ENCODE measurements around the gene IRX1.

IRX1 gene

DNA sequence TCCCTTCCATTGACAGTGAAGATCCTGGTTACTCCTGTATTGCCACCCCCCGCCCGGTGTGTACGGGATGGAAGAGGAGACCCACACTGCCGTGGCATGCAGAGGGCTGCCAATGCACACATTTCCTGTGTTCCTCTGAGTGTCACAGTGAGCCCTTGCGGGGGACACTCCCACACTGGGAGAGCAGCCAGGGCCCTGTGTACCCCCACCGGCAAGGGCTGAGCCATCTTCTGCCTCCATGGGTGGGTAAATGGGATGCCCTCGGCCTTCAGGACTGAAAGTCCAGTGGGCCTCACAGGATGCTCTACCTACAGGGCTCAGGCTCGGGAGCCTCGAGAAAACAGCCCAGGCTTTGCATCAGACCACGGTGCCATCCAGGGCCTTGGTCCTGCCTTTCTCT lies 18.1 kb downstream of the IRX1 start:
- Histone ChIP-seq H2AK5ac (ENCODE audit: low read length, severe bottlenecking) (no peak overlapping the region), H3K14ac (ENCODE audit: low read length in 2 of 2) (no peak overlapping the region), H2BK5ac (ENCODE audit: low read depth, low read length, poor library complexity, severe bottlenecking) (no peak overlapping the region), H3K4me1 (ENCODE audit: control insufficient read depth, insufficient read depth, low read depth, low read length) (peaks cover 1% of the 10 kb centered on the region), H2AFZ (ENCODE audit: low read depth, low read length) (no peak overlapping the region), H3K23ac (ENCODE audit: low read length in 2 of 2) (no peak overlapping the region), H4K91ac (ENCODE audit: low read length) (no peak overlapping the region), H3K9me3 (ENCODE audit: control insufficient read depth, low read length) (no peaks in the 10 kb centered on the region), H3K4me3 (ENCODE audit: insufficient read depth in 1 of 2, low read depth in 1 of 2, low read length in 2 of 2) (no peak overlapping the region), H3K36me3 (ENCODE audit: control insufficient read depth in 1 of 2, insufficient read depth in 2 of 2, low read depth in 1 of 2, low read length in 2 of 2) (peaks cover 0 to 21% of the 10 kb centered on the region in 2 experiments), H4K8ac (ENCODE audit: low read length) (no peak overlapping the region), H3K27ac (ENCODE audit: low read length, poor library complexity, severe bottlenecking) (no peak overlapping the region), H2BK15ac (ENCODE audit: low read depth, poor library complexity, severe bottlenecking) (no peak overlapping the region), H2BK120ac (ENCODE audit: low read depth, low read length) (no peak overlapping the region), H3K4me2 (ENCODE audit: low read length, poor library complexity, severe bottlenecking) (no peak overlapping the region), H3K27me3 (ENCODE audit: control insufficient read depth in 1 of 2, insufficient read depth in 1 of 2, low read length in 2 of 2) (no peaks in the 10 kb centered on the region), H3K18ac (ENCODE audit: low read depth in 1 of 2, low read length in 2 of 2) (no peak overlapping the region), H3K79me1 (replicated peaks; ENCODE audit: low read length, poor library complexity, severe bottlenecking) (no peaks in the 10 kb centered on the region), H2BK12ac (ENCODE audit: low read length in 2 of 2) (no peak overlapping the region), H3K4ac (ENCODE audit: low read depth in 1 of 2, low read length in 2 of 2) (no peak overlapping the region), H3K9ac (ENCODE audit: low read length) (no peak overlapping the region)
- WGBS = 87% methylated on average over 8 of the region's 10 CpGs
- DNase-seq = no peak

GRCh38 chr5:3615217-3615616 lies 19.6 kb downstream of the IRX1 start:
- no peak for DNase-seq
- no peaks in the 10 kb centered on the region for H3K9me3 ChIP-seq (ENCODE audit: control insufficient read depth, low read length)
- no peak overlapping the region for H3K4me3 ChIP-seq (ENCODE audit: insufficient read depth in 1 of 2, low read depth in 1 of 2, low read length in 2 of 2)
- H2AK5ac ChIP-seq (ENCODE audit: low read length, severe bottlenecking) = no peak overlapping the region
- H3K9ac ChIP-seq (ENCODE audit: low read length) = no peak overlapping the region
- H3K23ac ChIP-seq (ENCODE audit: low read length in 2 of 2) = no peak overlapping the region
- H4K91ac ChIP-seq (ENCODE audit: low read length) = no peak overlapping the region
- no peak overlapping the region for H2BK5ac ChIP-seq (ENCODE audit: low read depth, low read length, poor library complexity, severe bottlenecking)
- H3K36me3 ChIP-seq (ENCODE audit: control insufficient read depth in 1 of 2, insufficient read depth in 2 of 2, low read depth in 1 of 2, low read length in 2 of 2) = peaks cover 0 to 15% of the 10 kb centered on the region in 2 experiments
- no peak overlapping the region for H4K8ac ChIP-seq (ENCODE audit: low read length)
- H2AFZ ChIP-seq (ENCODE audit: low read depth, low read length) = no peak overlapping the region
- no peak overlapping the region for H2BK12ac ChIP-seq (ENCODE audit: low read length in 2 of 2)
- H3K14ac ChIP-seq (ENCODE audit: low read length in 2 of 2) = no peak overlapping the region
- H3K79me1 ChIP-seq (replicated peaks; ENCODE audit: low read length, poor library complexity, severe bottlenecking) = no peaks in the 10 kb centered on the region
- H3K27ac ChIP-seq (ENCODE audit: low read length, poor library complexity, severe bottlenecking) = no peak overlapping the region
- H3K18ac ChIP-seq (ENCODE audit: low read depth in 1 of 2, low read length in 2 of 2) = no peak overlapping the region
- 46% methylated on average over 2 of the region's 2 CpGs for WGBS
- no peak overlapping the region for H2BK120ac ChIP-seq (ENCODE audit: low read depth, low read length)
- no peak overlapping the region for H3K4me2 ChIP-seq (ENCODE audit: low read length, poor library complexity, severe bottlenecking)
- H3K4ac ChIP-seq (ENCODE audit: low read depth in 1 of 2, low read length in 2 of 2) = no peak overlapping the region
- no peaks in the 10 kb centered on the region for H3K27me3 ChIP-seq (ENCODE audit: control insufficient read depth in 1 of 2, insufficient read depth in 1 of 2, low read length in 2 of 2)
- no peak overlapping the region for H2BK15ac ChIP-seq (ENCODE audit: low read depth, poor library complexity, severe bottlenecking)
- H3K4me1 ChIP-seq (ENCODE audit: control insufficient read depth, insufficient read depth, low read depth, low read length) = peaks cover 1% of the 10 kb centered on the region

DNA sequence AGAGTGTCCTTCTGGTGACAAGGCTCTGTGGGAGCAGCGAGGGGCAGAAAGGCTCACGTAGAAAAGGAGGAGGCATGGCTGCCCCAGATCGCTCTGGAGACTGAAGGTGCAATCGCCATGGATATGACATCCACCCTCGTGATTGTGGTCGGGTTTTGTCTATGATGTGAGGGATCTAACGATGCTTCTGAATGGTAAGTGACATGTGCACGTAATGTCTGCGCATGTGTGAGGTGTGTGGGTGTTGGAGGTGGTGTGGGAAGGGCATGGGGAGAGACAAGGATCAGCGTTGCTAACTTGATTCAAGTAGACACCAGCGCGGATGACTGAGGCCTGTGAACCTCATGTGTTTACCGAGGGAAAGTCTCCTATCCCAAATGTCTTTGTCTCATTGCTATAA lies 20.2 kb downstream of the IRX1 start:
- no peak overlapping the region for H3K9ac ChIP-seq (ENCODE audit: low read length)
- peaks cover 0 to 15% of the 10 kb centered on the region in 2 experiments for H3K36me3 ChIP-seq (ENCODE audit: control insufficient read depth in 1 of 2, insufficient read depth in 2 of 2, low read depth in 1 of 2, low read length in 2 of 2)
- H3K4ac ChIP-seq (ENCODE audit: low read depth in 1 of 2, low read length in 2 of 2) = no peak overlapping the region
- no peak overlapping the region for H2BK120ac ChIP-seq (ENCODE audit: low read depth, low read length)
- no peaks in the 10 kb centered on the region for H3K9me3 ChIP-seq (ENCODE audit: control insufficient read depth, low read length)
- no peak overlapping the region for H3K23ac ChIP-seq (ENCODE audit: low read length in 2 of 2)
- H2AFZ ChIP-seq (ENCODE audit: low read depth, low read length) = no peak overlapping the region
- H3K27ac ChIP-seq (ENCODE audit: low read length, poor library complexity, severe bottlenecking) = no peak overlapping the region
- H2BK5ac ChIP-seq (ENCODE audit: low read depth, low read length, poor library complexity, severe bottlenecking) = no peak overlapping the region
- WGBS = 84% methylated on average over 13 of the region's 13 CpGs
- H3K27me3 ChIP-seq (ENCODE audit: control insufficient read depth in 1 of 2, insufficient read depth in 1 of 2, low read length in 2 of 2) = no peaks in the 10 kb centered on the region
- H2BK15ac ChIP-seq (ENCODE audit: low read depth, poor library complexity, severe bottlenecking) = no peak overlapping the region
- no peak overlapping the region for H2AK5ac ChIP-seq (ENCODE audit: low read length, severe bottlenecking)
- H3K4me1 ChIP-seq (ENCODE audit: control insufficient read depth, insufficient read depth, low read depth, low read length) = peaks cover 1% of the 10 kb centered on the region
- no peak overlapping the region for H2BK12ac ChIP-seq (ENCODE audit: low read length in 2 of 2)
- H4K8ac ChIP-seq (ENCODE audit: low read length) = no peak overlapping the region
- H3K18ac ChIP-seq (ENCODE audit: low read depth in 1 of 2, low read length in 2 of 2) = no peak overlapping the region
- no peak overlapping the region for H3K4me3 ChIP-seq (ENCODE audit: insufficient read depth in 1 of 2, low read depth in 1 of 2, low read length in 2 of 2)
- DNase-seq = no peak
- no peaks in the 10 kb centered on the region for H3K79me1 ChIP-seq (replicated peaks; ENCODE audit: low read length, poor library complexity, severe bottlenecking)
- no peak overlapping the region for H3K4me2 ChIP-seq (ENCODE audit: low read length, poor library complexity, severe bottlenecking)
- no peak overlapping the region for H3K14ac ChIP-seq (ENCODE audit: low read length in 2 of 2)
- no peak overlapping the region for H4K91ac ChIP-seq (ENCODE audit: low read length)

DNA sequence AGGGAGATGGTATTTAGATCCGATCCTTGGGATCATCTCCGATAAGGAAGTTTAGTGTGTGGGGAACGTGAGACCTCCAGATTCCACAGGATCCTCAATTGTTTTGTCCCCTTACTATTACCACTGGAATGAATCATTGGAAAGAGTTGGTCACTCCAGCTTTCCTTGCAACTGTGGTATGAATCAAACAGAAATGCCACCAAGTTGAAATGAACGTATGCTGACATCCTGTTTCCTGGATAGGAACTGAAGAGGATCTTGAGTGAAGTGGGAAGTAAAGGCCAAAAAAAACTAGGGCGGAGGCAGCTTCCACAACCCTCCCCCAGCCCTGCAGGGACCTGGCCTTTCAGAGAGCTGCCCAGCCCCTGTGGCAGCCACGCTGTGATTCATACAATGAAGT lies 23.9 kb downstream of the IRX1 start:
- no peak overlapping the region for H2BK12ac ChIP-seq (ENCODE audit: low read length in 2 of 2)
- no peak overlapping the region for H3K27ac ChIP-seq (ENCODE audit: low read length, poor library complexity, severe bottlenecking)
- no peak overlapping the region for H3K14ac ChIP-seq (ENCODE audit: low read length in 2 of 2)
- WGBS = 63% methylated on average over 6 of the region's 6 CpGs
- no peak overlapping the region for H2BK5ac ChIP-seq (ENCODE audit: low read depth, low read length, poor library complexity, severe bottlenecking)
- H3K4me1 ChIP-seq (ENCODE audit: control insufficient read depth, insufficient read depth, low read depth, low read length) = peaks cover 1% of the 10 kb centered on the region
- no peaks in the 10 kb centered on the region for H3K27me3 ChIP-seq (ENCODE audit: control insufficient read depth in 1 of 2, insufficient read depth in 1 of 2, low read length in 2 of 2)
- no peak overlapping the region for H3K4me2 ChIP-seq (ENCODE audit: low read length, poor library complexity, severe bottlenecking)
- H2AFZ ChIP-seq (ENCODE audit: low read depth, low read length) = no peak overlapping the region
- no peak overlapping the region for H3K4ac ChIP-seq (ENCODE audit: low read depth in 1 of 2, low read length in 2 of 2)
- no peak overlapping the region for H2BK120ac ChIP-seq (ENCODE audit: low read depth, low read length)
- no peak overlapping the region for H2AK5ac ChIP-seq (ENCODE audit: low read length, severe bottlenecking)
- no peak overlapping the region for H2BK15ac ChIP-seq (ENCODE audit: low read depth, poor library complexity, severe bottlenecking)
- no peaks in the 10 kb centered on the region for H3K9me3 ChIP-seq (ENCODE audit: control insufficient read depth, low read length)
- no peak overlapping the region for H4K8ac ChIP-seq (ENCODE audit: low read length)
- DNase-seq = no peak
- no peaks in the 10 kb centered on the region for H3K79me1 ChIP-seq (replicated peaks; ENCODE audit: low read length, poor library complexity, severe bottlenecking)
- peaks cover 0 to 11% of the 10 kb centered on the region in 2 experiments for H3K36me3 ChIP-seq (ENCODE audit: control insufficient read depth in 1 of 2, insufficient read depth in 2 of 2, low read depth in 1 of 2, low read length in 2 of 2)
- H4K91ac ChIP-seq (ENCODE audit: low read length) = no peak overlapping the region
- H3K23ac ChIP-seq (ENCODE audit: low read length in 2 of 2) = no peak overlapping the region
- no peak overlapping the region for H3K18ac ChIP-seq (ENCODE audit: low read depth in 1 of 2, low read length in 2 of 2)
- no peak overlapping the region for H3K4me3 ChIP-seq (ENCODE audit: insufficient read depth in 1 of 2, low read depth in 1 of 2, low read length in 2 of 2)
- H3K9ac ChIP-seq (ENCODE audit: low read length) = no peak overlapping the region

Data from mesenchymal stem cell (in vitro differentiated cells and primary cell).